Parathyroid adenoma (tissue), 2 donors: ENCODE results near the gene ETV3L.

Source experiments
- H2AFZ ChIP-seq: fragments of 300-600 bp; sonication (generic); one replicate; pipeline ENCODE4 v1.7.0; 2017; ENCODE audit warnings: antibody characterized with exemption, mild to moderate bottlenecking
- H3K27ac ChIP-seq: fragments of 300-600 bp; sonication (generic); one replicate; pipeline ENCODE4 v1.7.0; 2017
- H3K27me3 ChIP-seq: fragments of 300-600 bp; sonication (generic); one replicate; pipeline ENCODE4 v1.7.0; 2017; ENCODE audit warnings: low read length; ENCODE audit not compliant: control insufficient read depth, insufficient read depth
- H3K36me3 ChIP-seq: fragments of 300-600 bp; sonication (generic); one replicate; pipeline ENCODE4 v1.7.0; 2017; ENCODE audit warnings: low read length; ENCODE audit not compliant: control insufficient read depth, insufficient read depth
- H3K4me1 ChIP-seq: fragments of 300-600 bp; sonication (generic); one replicate; pipeline ENCODE4 v1.7.0; 2017; ENCODE audit warnings: control low read depth
- H3K4me2 ChIP-seq: fragments of 300-600 bp; sonication (generic); one replicate; pipeline ENCODE4 v1.7.0; 2017; ENCODE audit warnings: low read length
- H3K4me3 ChIP-seq: fragments of 300-600 bp; sonication (generic); one replicate; pipeline ENCODE4 v1.7.0; 2017; ENCODE audit warnings: low read depth, low read length
- H3K79me2 ChIP-seq: fragments of 300-600 bp; sonication (generic); one replicate; pipeline ENCODE4 v1.7.0; 2017; ENCODE audit warnings: control low read depth
- H3K9ac ChIP-seq: fragments of 300-600 bp; sonication (generic); one replicate; pipeline ENCODE4 v1.7.0; 2017; ENCODE audit warnings: mild to moderate bottlenecking
- H3K9me3 ChIP-seq: fragments of 300-600 bp; sonication (generic); one replicate; pipeline ENCODE4 v1.7.0; 2017; ENCODE audit warnings: low read length; ENCODE audit not compliant: control insufficient read depth
- CTCF ChIP-seq: fragments of 300-600 bp; sonication (generic); IDR thresholded peaks from one replicate; pipeline ENCODE4 v1.7.0; 2017; ENCODE audit warnings: antibody characterized with exemption, mild to moderate bottlenecking
- donor health status: primary hyperparathyroidism.

ETV3L gene

GRCh38 chr1:157119448-157119847 is 19.8 kb upstream of the ETV3L start:
- Histone ChIP-seq H3K79me2 (no peaks in the 10 kb centered on the region), H3K36me3 (no peaks in the 10 kb centered on the region), H3K27ac (no peak overlapping the region), H3K27me3 (no peaks in the 10 kb centered on the region), H3K9ac (no peak overlapping the region), H3K9me3 (no peaks in the 10 kb centered on the region), H3K4me3 (no peak overlapping the region), H3K4me2 (no peak overlapping the region), H2AFZ (no peak overlapping the region), H3K4me1 (no peaks in the 10 kb centered on the region)
- TF ChIP-seq CTCF = no peak

- TF ChIP-seq CTCF = no peak
- no peaks in the 10 kb centered on the region for H3K4me1 ChIP-seq
- H3K4me3 ChIP-seq = no peak overlapping the region
- H3K27ac ChIP-seq = no peak overlapping the region
- H3K79me2 ChIP-seq = no peaks in the 10 kb centered on the region
- H3K4me2 ChIP-seq = no peak overlapping the region
- H3K9ac ChIP-seq = no peak overlapping the region
- H3K27me3 ChIP-seq = no peaks in the 10 kb centered on the region
- no peak overlapping the region for H2AFZ ChIP-seq
- no peaks in the 10 kb centered on the region for H3K9me3 ChIP-seq
- H3K36me3 ChIP-seq = no peaks in the 10 kb centered on the region
Measured at GRCh38 chr1:157119008-157119407, 19.4 kb upstream of the ETV3L start.

- Histone ChIP-seq H3K36me3 (no peaks in the 10 kb centered on the region), H2AFZ (no peak overlapping the region), H3K4me3 (no peak overlapping the region), H3K27me3 (no peaks in the 10 kb centered on the region), H3K9me3 (no peaks in the 10 kb centered on the region), H3K4me2 (no peak overlapping the region), H3K4me1 (no peaks in the 10 kb centered on the region), H3K27ac (no peak overlapping the region), H3K9ac (no peak overlapping the region), H3K79me2 (no peaks in the 10 kb centered on the region)
- TF ChIP-seq CTCF = no peak
Measured at GRCh38 chr1:157117527-157118057, 18.0 kb upstream of the ETV3L start.

- no peaks in the 10 kb centered on the region for H3K9me3 ChIP-seq
- no peaks in the 10 kb centered on the region for H3K4me1 ChIP-seq
- H3K27ac ChIP-seq = no peak overlapping the region
- H3K9ac ChIP-seq = no peak overlapping the region
- no peak for TF ChIP-seq CTCF
- H3K36me3 ChIP-seq = no peaks in the 10 kb centered on the region
- H3K4me2 ChIP-seq = no peak overlapping the region
- H2AFZ ChIP-seq = no peak overlapping the region
- H3K4me3 ChIP-seq = no peak overlapping the region
- H3K79me2 ChIP-seq = no peaks in the 10 kb centered on the region
- H3K27me3 ChIP-seq = no peaks in the 10 kb centered on the region
Measured at GRCh38 chr1:157116737-157117103, 17.1 kb upstream of the ETV3L start.
